Body of pancreas (tissue), 4 donors: Measurements from ENCODE around the gene CTNNBIP1. TPM values are rescaled to one million over a fixed set of nuclear protein-coding genes. Genes with fewer than 3 reads are reported as not detected.

ENCODE experiments used
- ATAC-seq: fragments of 150-250 bp; one replicate; pipeline ENCODE4 v1.9.1; 2016
- DNase-seq, 4 donors: peaks; one replicate each; pipeline ENCODE4 v3.0.0-alpha.2; 2019
- H3K27ac ChIP-seq, 4 donors: fragments of 200-600 bp; sonication (generic); 1 replicate in 3 of 4; 2 replicates in 1 of 4; pipeline versions ENCODE4 v1.5.1 to v1.6.1; 2016 to 2019; ENCODE audit warnings: mild to moderate bottlenecking in 1 of 4, mixed read lengths in 1 of 4, moderate library complexity in 1 of 4
- H3K27me3 ChIP-seq, 2 donors: fragments of 200-600 bp; sonication (generic); one replicate each; pipeline ENCODE4 v1.6.0; 2016; ENCODE audit warnings: mild to moderate bottlenecking in 1 of 2
- H3K36me3 ChIP-seq, 2 donors: fragments of 200-600 bp; sonication (generic); replicated peaks in 1 of 2; 2 replicates each; pipeline ENCODE4 v1.5.1; 2016; ENCODE audit warnings: low read depth in 2 of 2; ENCODE audit not compliant: insufficient read depth in 1 of 2
- H3K4me1 ChIP-seq: fragments of 200-600 bp; sonication (generic); one replicate; pipeline ENCODE4 v1.6.0; 2016
- H3K4me3 ChIP-seq, 2 donors: fragments of 200-600 bp; sonication (generic); 1 replicate in 1 of 2; 2 replicates in 1 of 2; pipeline ENCODE4 v1.5.1; 2016 to 2019
- H3K9me3 ChIP-seq, 3 donors: fragments of 200-600 bp; sonication (generic); 1 replicate in 2 of 3; 2 replicates in 1 of 3; pipeline ENCODE4 v1.5.1; 2016
- CTCF ChIP-seq, 7 experiments: fragments of 450-650 bp in 4 of 7; fragments of 200-600 bp in 3 of 7; sonication (generic) in 3 of 7; IDR thresholded peaks; one replicate each; pipeline ENCODE4 v1.5.1; 2016 to 2019; ENCODE audit warnings: antibody characterized with exemption in 7 of 7
- POLR2A ChIP-seq, 3 donors: fragments of 450-650 bp; IDR thresholded peaks; one replicate each; pipeline ENCODE4 v1.6.1; 2016; ENCODE audit warnings: antibody characterized with exemption in 3 of 3, mild to moderate bottlenecking in 2 of 3
- WGBS, 2 donors: methylation state at CpG; one replicate each; pipeline ENCODE4 v1.1.5; 2017; 5-methylcytosine and 5-hydroxymethylcytosine counted together
- intact Hi-C: fragments of 100-400 bp; cut with DNase I; formaldehyde crosslinking; loops from one replicate; pipeline ENCODE4 v1.15.1; 2023
- total RNA-seq, 2 donors: library from RNA; depleted of rRNA; stranded (reverse); fragments of >200 nt; gene quantifications; one replicate each; pipeline ENCODE4 v1.1.0, GENCODE V29; 2016

The CTNNBIP1 gene
- total RNA-seq, 2 donors from 2014 or later: 20.1 to 24.6 TPM

DNA sequence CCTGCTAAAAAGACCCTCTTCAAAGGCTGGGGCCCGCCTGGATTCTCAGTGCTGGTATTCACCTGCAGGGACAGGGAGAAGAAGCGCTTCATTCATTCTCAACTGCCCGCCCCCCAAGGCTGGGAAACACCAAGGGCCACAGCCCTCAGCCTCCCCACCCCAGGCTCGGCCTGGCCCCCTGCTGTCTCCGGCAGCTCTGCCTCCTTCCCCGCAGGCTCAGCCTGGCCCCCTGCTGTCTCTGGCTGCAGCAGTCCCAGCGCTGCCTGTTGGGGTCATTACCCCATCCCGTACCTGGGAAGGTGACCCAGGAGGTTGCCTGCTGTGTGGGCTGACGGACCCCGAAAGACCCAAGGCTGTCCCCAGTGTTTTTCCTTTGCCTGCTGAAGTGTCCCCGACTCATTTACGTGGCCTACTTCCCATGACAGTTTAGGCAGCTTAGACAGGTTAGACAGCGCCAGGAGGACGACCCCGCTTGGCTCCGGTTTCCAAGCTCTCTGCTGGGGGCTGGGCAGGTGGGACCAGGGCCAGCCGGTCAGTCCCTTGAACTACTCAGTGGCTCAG is 63.4 kb downstream of the CTNNBIP1 start:
- TF ChIP-seq POLR2A (IDR thresholded peaks at IDR 0.05) (no peak), CTCF (IDR thresholded peaks at IDR 0.05) (no peak)
- Histone ChIP-seq H3K27ac (no peak overlapping the region), H3K4me1 (peaks cover 15% of the 10 kb centered on the region), H3K36me3 (no peaks in the 10 kb centered on the region), H3K4me3 (no peak overlapping the region), H3K27me3 (no peaks in the 10 kb centered on the region), H3K9me3 (no peaks in the 10 kb centered on the region)
- intact Hi-C loops: no loop called here
- WGBS, 2 donors: 82 to 94% methylated on average over 2 to 17 of the region's 17 CpGs
- ATAC-seq: no peak
- DNase-seq: no peak

GRCh38 chr1:9845914-9846313 is 64.2 kb downstream of the CTNNBIP1 start:
- DNase-seq: no peak
- no peaks in the 10 kb centered on the region for H3K27me3 ChIP-seq
- H3K9me3 ChIP-seq: no peaks in the 10 kb centered on the region
- intact Hi-C loops: no loop called here
- no peak overlapping the region for H3K4me3 ChIP-seq
- H3K27ac ChIP-seq: no peak overlapping the region
- H3K4me1 ChIP-seq: peaks cover 15% of the 10 kb centered on the region
- no peak for ATAC-seq
- no peak for TF ChIP-seq CTCF (IDR thresholded peaks at IDR 0.05)
- 80 to 85% methylated on average over 9 of the region's 9 CpGs for WGBS, 2 donors
- H3K36me3 ChIP-seq: no peaks in the 10 kb centered on the region

- H3K4me1 ChIP-seq: peaks cover 15% of the 10 kb centered on the region
- ATAC-seq (no peak), DNase-seq (no peak)
- no peak overlapping the region for H3K4me3 ChIP-seq
- 81 to 100% methylated on average over 2 to 7 of the region's 7 CpGs for WGBS, 2 donors
- no peak overlapping the region for H3K27ac ChIP-seq
- H3K36me3 ChIP-seq: no peaks in the 10 kb centered on the region
- H3K9me3 ChIP-seq: no peaks in the 10 kb centered on the region
- H3K27me3 ChIP-seq: no peaks in the 10 kb centered on the region
- intact Hi-C loops: no loop called here
- TF ChIP-seq CTCF (IDR thresholded peaks at IDR 0.05) (no peak), POLR2A (IDR thresholded peaks at IDR 0.05) (no peak)
Observed at GRCh38 chr1:9844756-9845155, 65.3 kb downstream of the CTNNBIP1 start.

GRCh38 chr1:9844106-9844505 is 66.0 kb downstream of the CTNNBIP1 start:
- ATAC-seq (no peak), DNase-seq (no peak)
- TF ChIP-seq POLR2A (IDR thresholded peaks at IDR 0.05) (no peak), CTCF (IDR thresholded peaks at IDR 0.05) (no peak)
- Histone ChIP-seq H3K9me3 (no peaks in the 10 kb centered on the region), H3K36me3 (no peaks in the 10 kb centered on the region), H3K4me1 (peaks cover 15% of the 10 kb centered on the region), H3K4me3 (no peak overlapping the region), H3K27ac (no peak overlapping the region), H3K27me3 (no peaks in the 10 kb centered on the region)
- intact Hi-C loops: no loop called here
- WGBS, 2 donors: 80 to 87% methylated on average over 10 to 12 of the region's 12 CpGs

DNA sequence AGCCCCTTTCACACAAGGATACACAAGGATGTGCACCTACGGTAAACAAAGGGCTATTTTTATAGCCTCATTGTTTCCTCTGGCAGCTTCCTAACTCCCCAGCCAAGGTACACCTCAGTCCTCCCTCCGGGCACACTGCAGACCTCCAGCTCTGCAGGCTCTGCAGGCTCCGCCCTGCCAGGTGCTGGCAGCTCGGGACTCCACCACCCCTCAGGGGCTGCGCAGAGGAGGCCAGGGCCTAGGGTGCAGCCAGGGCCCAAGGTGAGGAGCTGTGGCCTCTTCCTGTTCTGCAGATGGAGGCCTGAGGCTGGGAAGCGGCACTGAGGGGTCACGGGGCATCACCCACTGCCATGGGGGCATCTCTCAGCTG is 66.5 kb downstream of the CTNNBIP1 start:
- no peaks in the 10 kb centered on the region for H3K9me3 ChIP-seq
- H3K27me3 ChIP-seq: no peaks in the 10 kb centered on the region
- peaks cover 15% of the 10 kb centered on the region for H3K4me1 ChIP-seq
- no peaks in the 10 kb centered on the region for H3K36me3 ChIP-seq
- DNase-seq (no peak), ATAC-seq (peak; percentile 19)
- H3K27ac ChIP-seq: no peak overlapping the region
- H3K4me3 ChIP-seq: no peak overlapping the region
- intact Hi-C loops: no loop called here
- 60 to 62% methylated on average over 1 to 7 of the region's 7 CpGs for WGBS, 2 donors
- no peak for TF ChIP-seq CTCF (IDR thresholded peaks at IDR 0.05)
- no peak for TF ChIP-seq POLR2A (IDR thresholded peaks at IDR 0.05)
